Activated CD4-positive, CD25-positive, alpha-beta regulatory T cell treated with anti-CD3 and anti-CD28 coated beads, Interleukin-2, amount 50 U/mL, for 72 hours (primary cell): ENCODE results near the gene IFT74.
"Not testable (repeated sequence)": the region's sequence is repeated elsewhere in the genome, so short reads cannot be mapped to it uniquely, and the experiment has no call there.

Source experiments
- DNase-seq: peaks from one replicate; pipeline ENCODE4 v3.0.0; 2021

Gene IFT74

GRCh38 chr9:27085456-27085855 lies 129.2 kb downstream of the IFT74 start:
- no peak for DNase-seq

DNA sequence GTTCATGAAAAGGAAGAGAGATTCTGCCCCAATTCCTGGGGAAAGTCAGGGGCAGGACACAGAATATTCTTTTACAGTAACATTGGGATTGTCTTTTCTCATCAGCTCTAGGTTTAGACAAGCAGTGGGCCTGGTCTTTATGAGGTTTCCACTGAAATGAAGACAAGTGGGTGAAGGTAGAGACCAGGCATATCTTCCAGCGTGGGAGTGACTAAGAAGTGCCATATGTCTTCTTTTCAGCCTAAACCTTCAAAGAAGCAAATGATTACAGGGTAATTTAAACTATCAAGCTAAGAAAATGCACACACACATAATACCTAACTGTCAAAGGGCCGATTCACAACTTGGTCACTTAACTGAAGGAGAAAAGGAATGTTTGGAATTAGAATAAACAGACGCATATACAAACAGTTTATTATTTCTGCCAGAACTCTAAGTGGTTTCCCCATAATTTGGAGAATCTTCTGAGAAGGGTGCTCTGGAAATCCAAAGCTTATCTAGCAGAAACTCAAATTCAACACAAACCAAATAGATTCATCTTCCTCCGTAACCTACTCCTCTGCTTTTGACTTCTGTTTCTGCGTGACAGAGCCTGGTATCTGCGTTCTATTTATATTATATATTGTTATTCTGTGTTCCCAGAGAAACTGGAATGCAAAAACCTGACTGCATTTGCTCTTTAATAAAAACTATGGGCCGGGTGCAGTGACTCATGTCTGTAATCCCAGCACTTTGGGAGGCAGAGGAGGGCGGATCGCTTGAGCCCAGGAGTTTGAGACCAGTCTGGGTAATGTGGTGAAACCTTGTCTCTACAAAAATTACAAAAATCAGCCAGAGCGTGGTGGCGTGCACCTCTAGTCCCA lies 130.8 kb downstream of the IFT74 start:
- no peak for DNase-seq

GRCh38 chr9:27088981-27089380 lies 132.8 kb downstream of the IFT74 start:
- DNase-seq = no peak

DNA sequence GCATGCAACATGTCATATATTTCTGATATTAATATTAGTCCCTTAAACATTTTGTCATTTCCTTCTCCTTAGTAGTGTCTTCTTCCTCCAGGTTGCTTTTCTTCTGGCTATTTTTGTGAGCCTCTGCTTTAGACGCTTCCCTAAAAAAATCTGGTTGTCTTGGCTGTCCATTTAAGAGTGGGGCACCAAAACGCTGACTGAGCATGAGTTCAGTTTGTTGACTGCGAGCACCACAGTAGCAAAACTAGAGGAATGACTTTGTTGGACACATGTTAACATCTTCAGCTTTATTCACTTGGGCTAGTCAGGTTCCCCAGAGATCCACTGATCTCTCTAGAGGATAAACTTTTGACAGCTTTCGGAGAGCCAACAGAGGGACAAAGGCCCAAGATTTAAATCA lies 133.5 kb downstream of the IFT74 start:
- no peak for DNase-seq

- no peak for DNase-seq
Observed at GRCh38 chr9:27090231-27090630, 134.0 kb downstream of the IFT74 start.

- DNase-seq = no peak
Observed at GRCh38 chr9:27090711-27091110, 134.5 kb downstream of the IFT74 start.

GRCh38 chr9:27092496-27092895 lies 136.3 kb downstream of the IFT74 start:
- DNase-seq = not testable (repeated sequence)

- not testable (repeated sequence) for DNase-seq
Observed at GRCh38 chr9:27093384-27094067, 137.3 kb downstream of the IFT74 start.

DNA sequence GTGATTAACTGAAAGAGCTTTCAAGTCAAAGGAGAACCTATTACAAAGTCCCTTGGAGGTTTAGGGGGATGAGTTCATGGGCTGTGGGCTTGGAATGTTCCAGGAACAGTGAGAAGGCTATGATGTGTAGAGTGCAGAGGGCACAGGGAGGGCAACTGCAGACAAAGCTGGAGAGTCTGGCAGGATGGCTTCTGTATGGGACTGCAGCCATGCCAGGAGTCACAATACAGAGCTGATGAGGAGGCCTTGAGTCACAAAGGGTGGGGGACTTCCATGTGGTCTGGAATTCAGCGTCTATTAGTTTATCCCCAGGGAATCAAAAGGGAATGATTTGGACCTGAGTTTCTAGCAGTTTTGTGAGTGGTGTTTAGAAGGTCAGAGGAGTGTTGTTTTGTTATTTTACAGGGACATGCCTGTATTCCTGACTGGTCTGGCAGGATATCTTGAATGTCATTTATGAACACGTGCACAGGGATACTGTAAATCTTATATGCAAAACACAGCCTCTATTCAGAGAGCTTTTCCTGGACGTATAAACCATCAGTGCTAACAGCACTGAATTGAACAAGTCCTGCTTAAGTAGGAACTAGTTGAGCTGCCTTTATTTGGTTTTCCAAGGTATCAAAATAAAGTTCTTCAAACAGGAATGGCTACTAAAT lies 138.6 kb downstream of the IFT74 start:
- no peak for DNase-seq

- no peak for DNase-seq
Observed at GRCh38 chr9:27107241-27107640, 151.0 kb downstream of the IFT74 start.

DNA sequence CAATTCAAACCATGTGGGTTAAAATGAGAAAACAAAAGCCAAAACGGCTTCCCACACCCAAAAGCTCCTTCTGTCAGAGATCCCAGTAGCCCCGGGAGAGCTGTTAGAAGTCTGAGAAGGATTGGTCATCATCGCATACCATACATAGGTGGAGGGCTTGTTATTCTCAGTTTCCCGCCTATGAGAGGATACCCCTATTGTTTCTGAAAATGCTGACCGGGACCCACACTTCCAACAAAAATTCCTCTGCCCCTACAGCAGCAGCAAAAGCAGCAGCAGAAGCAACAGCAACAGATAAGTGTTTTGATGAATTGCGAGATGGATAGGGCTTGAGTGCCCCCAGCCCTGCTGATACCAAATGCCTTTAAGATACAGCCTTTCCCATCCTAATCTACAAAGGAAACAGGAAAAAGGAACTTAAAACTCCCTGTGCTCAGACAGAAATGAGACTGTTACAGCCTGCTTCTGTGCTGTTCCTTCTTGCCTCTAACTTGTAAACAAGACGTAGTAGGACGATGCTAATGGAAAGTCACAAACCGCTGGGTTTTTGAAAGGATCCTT lies 152.8 kb downstream of the IFT74 start, which contains the start of gene TEK:
Gene TEK, plus strand, starts transcription at position 245 of the 561 bp plus-strand sequence. CDS start 366 bp downstream, outside the sequence.
- DNase-seq = no peak

GRCh38 chr9:27109621-27110020 lies 153.4 kb downstream of the IFT74 start:
- DNase-seq = no peak

GRCh38 chr9:27110181-27110580 lies 154.0 kb downstream of the IFT74 start:
- DNase-seq = no peak

- DNase-seq = no peak
Observed at GRCh38 chr9:27112235-27112634, 156.0 kb downstream of the IFT74 start.
